Activated T-helper 2 cell treated with anti-CD3 and anti-CD28 coated beads, Interferon-gamma antibody, Interleukin-2, Interleukin-4, amounts not matched to agents 10 μg/mL and 5 μg/mL and 100 μg/mL, durations not matched to agents 14 hours and 24 hours and 36 hours (primary cell): Measurements from ENCODE around the gene BPGM. TPM values are rescaled to one million over a fixed set of nuclear protein-coding genes. Genes with fewer than 3 reads are reported as not detected.
A peak's percentile ranks its signal among the peaks of the same experiment; 100 is the strongest.
"Not testable (repeated sequence)": the region's sequence is repeated elsewhere in the genome, so short reads cannot be mapped to it uniquely, and the experiment has no call there.

Source experiments
- DNase-seq: peaks from one replicate; pipeline ENCODE4 v3.0.0; 2021; ENCODE audit warnings: low spot score
- H3K27ac Mint-ChIP-seq: one replicate; pipeline ENCODE4 v1.8.0; 2021; ENCODE audit warnings: mixed read lengths
- H3K27me3 Mint-ChIP-seq: one replicate; pipeline ENCODE4 v1.8.0; 2021; ENCODE audit warnings: low read depth, mixed read lengths
- H3K36me3 Mint-ChIP-seq: one replicate; pipeline ENCODE4 v1.8.0; 2021; ENCODE audit warnings: low read depth, mixed read lengths
- H3K4me1 Mint-ChIP-seq: one replicate; pipeline ENCODE4 v1.8.0; 2021; ENCODE audit warnings: low read depth, mixed read lengths
- H3K4me3 Mint-ChIP-seq: one replicate; pipeline ENCODE4 v1.8.0; 2021; ENCODE audit warnings: low read depth, mild to moderate bottlenecking, moderate library complexity, mixed read lengths
- H3K9me3 Mint-ChIP-seq: one replicate; pipeline ENCODE4 v1.8.0; 2021; ENCODE audit warnings: mixed read lengths
- intact Hi-C: fragments of 100-400 bp; cut with micrococcal nuclease; formaldehyde crosslinking; loops from one replicate; pipeline ENCODE4 v1.15.1; 2023
- total RNA-seq: library from RNA; stranded (reverse); gene quantifications from 2 replicates; pipeline ENCODE4 v1.2.3, GENCODE V29; 2022

The BPGM gene
- total RNA-seq, 1 donor from 2014 or later: 28.0 TPM

DNA sequence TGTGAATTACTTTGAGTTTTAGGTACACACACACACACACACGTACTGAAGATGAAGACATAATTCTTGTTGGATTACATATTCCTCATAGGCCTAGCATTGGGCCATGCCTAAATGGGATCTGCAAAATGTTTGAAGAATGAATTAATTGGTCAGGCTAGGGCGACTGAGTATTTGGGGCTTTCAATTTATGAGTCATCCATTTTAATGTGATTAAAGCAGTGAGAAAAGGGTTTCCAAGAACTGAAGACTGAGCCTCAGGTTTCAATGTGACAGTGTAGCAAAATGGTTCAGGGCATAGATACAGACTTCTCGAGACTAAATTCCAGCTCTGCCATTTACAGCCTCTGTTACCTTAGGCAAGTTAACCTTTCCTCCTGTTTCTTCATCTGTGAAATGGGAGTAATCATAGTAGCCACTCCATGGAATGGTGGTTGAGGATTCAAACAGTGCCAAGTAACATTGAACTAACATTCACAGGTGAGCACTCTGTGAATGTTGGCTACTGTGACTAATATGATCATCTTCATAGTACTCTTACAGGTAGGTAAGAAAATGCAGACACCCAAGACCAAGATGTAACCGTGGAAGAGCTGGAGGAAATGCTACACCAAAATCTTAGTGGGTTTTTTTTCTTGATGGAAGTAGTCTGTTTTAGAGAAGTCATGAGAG is 7.6 kb downstream of the BPGM start:
- intact Hi-C loops: no loop called here
- DNase-seq: no peak
- Mint-ChIP-seq H3K27me3 (no peaks in the 10 kb centered on the region), H3K9me3 (peaks cover 26% of the 10 kb centered on the region), H3K4me1 (peaks cover 41% of the 10 kb centered on the region), H3K27ac (peak overlapping the region; percentile 79), H3K36me3 (peaks cover 60% of the 10 kb centered on the region), H3K4me3 (no peak overlapping the region)

DNA sequence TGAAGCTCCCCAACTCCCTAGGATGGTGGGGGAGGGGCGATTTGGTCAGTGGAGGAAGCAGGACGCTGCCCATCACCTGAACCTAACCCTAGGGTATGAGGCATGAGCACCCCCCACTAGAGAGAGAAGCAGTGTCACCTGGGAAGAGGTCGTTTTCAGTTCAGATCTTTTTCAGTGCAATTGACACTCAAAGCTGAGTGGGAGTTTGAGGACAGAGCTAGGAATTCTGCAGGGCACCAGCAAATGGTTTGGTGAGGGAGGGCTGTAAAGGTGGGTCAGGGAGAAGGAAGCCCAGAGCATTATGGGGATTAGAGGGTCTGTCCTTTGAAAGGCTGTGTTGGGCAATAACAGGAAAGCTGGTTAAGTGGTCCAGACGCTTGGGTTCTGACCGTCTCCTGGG is 10.9 kb downstream of the BPGM start:
- Mint-ChIP-seq H3K27me3 (no peaks in the 10 kb centered on the region), H3K4me1 (peaks cover 36% of the 10 kb centered on the region), H3K9me3 (peaks cover 26% of the 10 kb centered on the region), H3K36me3 (peaks cover 72% of the 10 kb centered on the region), H3K4me3 (no peak overlapping the region), H3K27ac (no peak overlapping the region)
- intact Hi-C loops: no loop called here
- no peak for DNase-seq

DNA sequence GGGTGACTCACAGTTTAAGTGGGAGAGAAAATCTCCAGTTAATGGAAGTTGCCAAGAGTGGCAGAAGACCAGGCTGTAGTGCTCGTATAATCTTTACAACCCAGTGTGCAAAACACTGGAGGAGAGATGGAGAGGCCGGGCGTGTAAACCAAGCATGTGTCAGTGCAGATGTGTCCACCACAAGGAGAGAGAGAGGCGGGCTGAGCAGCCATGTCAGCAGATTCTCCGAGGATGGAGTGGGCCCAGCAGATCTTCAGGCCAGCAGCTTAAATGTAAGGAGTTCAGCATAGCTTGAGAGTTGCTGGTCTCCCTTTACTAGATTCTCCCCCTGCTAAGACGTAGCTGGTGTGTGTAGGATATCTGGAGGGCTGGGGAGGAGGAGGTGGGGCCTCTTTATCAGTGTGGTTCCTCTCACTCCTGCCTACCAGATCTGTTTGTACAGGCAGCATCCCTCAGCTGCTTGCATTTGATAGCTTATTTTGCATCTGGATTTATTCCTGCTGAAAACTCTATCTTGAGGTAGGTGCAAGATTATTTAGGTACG is 13.7 kb downstream of the BPGM start:
- H3K27ac Mint-ChIP-seq: no peak overlapping the region
- no peak for DNase-seq
- no peak overlapping the region for H3K4me3 Mint-ChIP-seq
- H3K36me3 Mint-ChIP-seq: peaks cover 78% of the 10 kb centered on the region
- intact Hi-C loops: no loop called here
- H3K4me1 Mint-ChIP-seq: peaks cover 19% of the 10 kb centered on the region
- no peaks in the 10 kb centered on the region for H3K27me3 Mint-ChIP-seq
- H3K9me3 Mint-ChIP-seq: peaks cover 23% of the 10 kb centered on the region

DNA sequence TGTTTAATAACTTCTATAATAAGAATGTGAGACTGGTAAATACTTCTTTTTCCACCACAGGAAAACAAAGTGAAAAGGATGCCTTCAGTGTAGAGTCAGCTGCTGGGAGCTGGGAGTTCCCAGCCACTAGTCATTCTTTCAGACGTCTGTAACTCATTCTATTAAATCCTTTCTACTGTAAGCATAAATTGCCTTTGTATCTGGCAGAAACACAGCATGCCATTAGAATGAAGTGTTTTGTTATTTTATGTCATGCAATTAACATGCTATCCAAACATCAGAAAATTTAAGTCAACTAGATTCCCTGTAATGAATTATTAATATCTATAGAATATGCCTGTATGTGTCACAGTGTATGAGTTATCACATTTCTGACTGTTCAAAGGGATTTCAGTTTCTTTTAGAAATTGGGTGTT is 14.3 kb downstream of the BPGM start:
- no peak overlapping the region for H3K27ac Mint-ChIP-seq
- no peak overlapping the region for H3K4me3 Mint-ChIP-seq
- H3K4me1 Mint-ChIP-seq: peaks cover 19% of the 10 kb centered on the region
- H3K36me3 Mint-ChIP-seq: peaks cover 74% of the 10 kb centered on the region
- H3K27me3 Mint-ChIP-seq: no peaks in the 10 kb centered on the region
- peaks cover 18% of the 10 kb centered on the region for H3K9me3 Mint-ChIP-seq
- no peak for DNase-seq
- intact Hi-C loops: no loop called here

DNA sequence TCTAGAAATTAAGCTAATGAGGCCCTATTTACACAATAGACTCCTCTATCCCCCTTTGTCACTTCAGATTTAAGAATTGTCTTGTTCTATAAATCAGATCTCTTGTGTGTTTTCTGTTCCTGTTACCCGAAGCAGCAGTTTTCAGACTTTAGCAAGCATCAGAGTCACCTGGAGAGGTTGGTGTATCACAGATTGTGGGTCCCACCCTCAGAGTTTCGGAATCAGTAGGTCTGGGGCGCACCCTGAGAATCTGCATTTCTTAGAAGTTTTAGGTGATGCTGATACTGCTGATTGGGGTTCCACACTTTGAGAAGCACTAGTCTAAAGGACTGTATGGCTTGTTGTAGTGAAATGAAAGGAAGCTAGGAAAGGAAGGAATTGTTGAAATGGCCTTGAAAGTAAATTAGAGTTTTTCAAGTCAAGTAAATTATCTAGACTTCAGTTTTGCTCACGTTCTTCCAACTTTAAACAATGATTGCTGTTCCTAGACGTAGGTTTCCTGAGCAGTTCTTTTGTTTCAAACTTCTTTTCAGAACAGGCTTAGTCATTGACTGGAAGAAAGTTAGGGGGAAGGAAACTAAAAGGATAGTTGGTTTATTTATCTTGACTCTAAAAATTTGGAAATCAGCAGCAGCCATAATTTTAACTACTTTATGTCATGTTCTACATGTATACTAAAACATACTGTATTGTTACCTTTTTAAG is 15.7 kb downstream of the BPGM start:
- intact Hi-C loops: no loop called here
- Mint-ChIP-seq H3K27ac (no peak overlapping the region), H3K4me3 (no peak overlapping the region), H3K36me3 (peaks cover 75% of the 10 kb centered on the region), H3K4me1 (peaks cover 19% of the 10 kb centered on the region), H3K9me3 (peaks cover 7% of the 10 kb centered on the region), H3K27me3 (no peaks in the 10 kb centered on the region)
- DNase-seq: no peak

DNA sequence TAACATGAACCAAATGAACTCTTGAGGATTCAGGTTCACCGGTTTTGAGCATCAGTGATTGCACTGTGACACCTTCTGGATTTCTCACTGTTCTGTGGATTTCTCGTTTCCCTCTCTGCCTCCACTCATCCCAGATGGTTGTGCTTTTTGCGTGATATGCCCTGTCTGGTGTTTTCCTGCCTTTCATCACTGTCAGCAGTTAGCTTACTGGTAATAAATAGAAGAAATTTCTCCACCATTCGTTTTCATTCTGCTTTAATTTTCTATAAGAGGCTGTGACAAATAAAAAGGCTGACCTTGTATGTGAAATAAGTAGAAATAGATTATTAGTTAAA is 16.2 kb downstream of the BPGM start:
- Mint-ChIP-seq H3K4me3 (no peak overlapping the region), H3K9me3 (peaks cover 7% of the 10 kb centered on the region), H3K36me3 (peaks cover 74% of the 10 kb centered on the region), H3K4me1 (peaks cover 17% of the 10 kb centered on the region), H3K27ac (no peak overlapping the region), H3K27me3 (no peaks in the 10 kb centered on the region)
- intact Hi-C loops: no loop called here
- DNase-seq: no peak

DNA sequence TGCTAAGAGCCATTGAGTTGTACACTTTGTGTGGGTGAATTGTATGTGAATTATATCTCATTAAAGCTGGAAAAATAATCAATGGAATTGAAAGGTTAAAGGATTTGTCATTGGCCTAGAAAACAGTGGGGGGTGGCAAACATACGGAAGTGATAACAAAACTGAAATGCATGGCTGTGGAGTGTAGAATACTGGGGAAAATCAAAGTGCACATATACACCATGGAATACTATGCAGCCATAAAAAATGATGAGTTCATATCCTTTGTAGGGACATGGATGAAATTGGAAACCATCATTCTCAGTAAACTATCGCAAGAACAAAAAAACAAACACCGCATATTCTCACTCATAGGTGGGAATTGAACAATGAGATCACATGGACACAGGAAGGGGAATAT is 18.4 kb downstream of the BPGM start:
- DNase-seq, H3K4me3 Mint-ChIP-seq, H3K27ac Mint-ChIP-seq, intact Hi-C loops, H3K9me3 Mint-ChIP-seq, H3K27me3 Mint-ChIP-seq: not testable (repeated sequence)
- H3K36me3 Mint-ChIP-seq: peaks cover 74% of the 10 kb centered on the region
- H3K4me1 Mint-ChIP-seq: peaks cover 32% of the 10 kb centered on the region

DNA sequence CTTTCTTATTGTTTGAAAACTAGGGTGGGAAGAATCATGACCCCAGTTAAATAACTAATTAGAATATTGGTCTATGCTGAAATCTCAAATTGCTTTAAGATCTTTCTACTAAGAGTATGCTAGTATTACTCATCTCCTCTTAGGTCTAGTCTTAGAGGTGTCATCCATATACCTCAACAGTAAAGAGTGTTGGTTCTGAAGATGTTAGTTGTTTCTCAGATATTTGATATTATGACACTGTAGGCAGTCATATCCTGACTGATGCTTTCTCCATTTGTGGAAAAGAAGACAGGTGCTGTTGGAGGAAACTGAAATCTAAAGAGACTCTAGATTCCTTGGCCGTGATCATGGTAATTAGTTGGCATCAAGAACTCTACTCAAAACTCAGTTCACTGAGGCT is 21.2 kb downstream of the BPGM start:
- no peaks in the 10 kb centered on the region for H3K27me3 Mint-ChIP-seq
- H3K27ac Mint-ChIP-seq: no peak overlapping the region
- peaks cover 7% of the 10 kb centered on the region for H3K9me3 Mint-ChIP-seq
- DNase-seq: no peak
- H3K4me1 Mint-ChIP-seq: peaks cover 31% of the 10 kb centered on the region
- peaks cover 56% of the 10 kb centered on the region for H3K36me3 Mint-ChIP-seq
- intact Hi-C loops: loop anchor here (2.0 kb wide), 1 partner anchor 21 kb away; the partner anchor contains the start of gene BPGM
- H3K4me3 Mint-ChIP-seq: no peak overlapping the region

DNA sequence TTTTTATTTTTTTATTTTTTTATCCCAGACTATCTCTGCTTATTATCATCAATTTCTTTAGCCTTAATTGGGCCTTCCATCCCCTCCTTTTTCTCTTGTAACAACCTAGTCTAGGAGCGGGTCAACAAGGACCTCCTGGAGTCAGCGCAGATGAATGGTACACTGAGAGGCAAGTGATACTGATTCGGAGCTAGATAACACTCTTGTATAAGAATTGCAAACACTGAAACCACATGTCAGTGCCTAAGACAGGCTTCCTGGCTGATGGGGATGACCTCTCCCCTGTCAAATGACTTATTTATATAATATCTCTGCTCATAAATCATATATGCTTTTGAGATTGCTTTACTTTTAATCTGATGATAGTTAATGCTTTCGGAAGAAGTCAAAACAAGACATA is 22.7 kb downstream of the BPGM start:
- H3K27me3 Mint-ChIP-seq: no peaks in the 10 kb centered on the region
- H3K4me1 Mint-ChIP-seq: peaks cover 28% of the 10 kb centered on the region
- intact Hi-C loops: loop anchor here (2.0 kb wide), 1 partner anchor 23 kb away; the partner anchor contains the start of gene BPGM
- DNase-seq: no peak
- H3K9me3 Mint-ChIP-seq: peaks cover 10% of the 10 kb centered on the region
- H3K27ac Mint-ChIP-seq: peak overlapping the region; percentile 60
- H3K36me3 Mint-ChIP-seq: peaks cover 54% of the 10 kb centered on the region
- H3K4me3 Mint-ChIP-seq: peak overlapping the region; percentile 42

DNA sequence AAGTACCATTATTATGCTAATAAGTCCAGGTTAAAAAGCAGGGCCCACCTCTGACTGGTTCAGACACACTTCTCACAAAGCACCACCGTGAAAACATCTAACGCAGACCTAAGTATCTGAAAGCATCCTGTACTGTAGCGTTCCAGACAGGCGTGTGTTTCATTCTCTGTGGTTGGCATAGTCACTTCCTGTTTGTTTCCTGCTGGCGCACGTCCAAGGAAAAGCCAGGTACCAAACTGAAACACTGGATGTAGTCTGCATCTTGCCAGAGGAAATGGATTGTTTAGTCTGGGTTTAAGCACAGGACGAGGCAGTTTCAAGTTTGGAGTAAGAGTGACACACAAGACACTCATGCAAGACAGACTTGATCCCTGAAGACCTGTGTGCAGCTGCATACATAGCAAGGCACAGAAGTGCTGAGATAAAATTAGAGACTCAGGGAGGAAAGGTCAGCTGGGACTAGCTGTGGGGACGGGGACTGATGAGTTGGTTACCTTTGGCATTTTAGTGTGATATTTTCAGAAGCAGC is 23.3 kb downstream of the BPGM start:
- Mint-ChIP-seq H3K36me3 (peaks cover 54% of the 10 kb centered on the region), H3K27me3 (no peaks in the 10 kb centered on the region), H3K9me3 (peaks cover 10% of the 10 kb centered on the region), H3K4me1 (peaks cover 25% of the 10 kb centered on the region), H3K4me3 (no peak overlapping the region), H3K27ac (peak overlapping the region; percentile 71)
- DNase-seq: peak; percentile 34
- intact Hi-C loops: loop anchor here (2.0 kb wide), 1 partner anchor 23 kb away; the partner anchor contains the start of gene BPGM

DNA sequence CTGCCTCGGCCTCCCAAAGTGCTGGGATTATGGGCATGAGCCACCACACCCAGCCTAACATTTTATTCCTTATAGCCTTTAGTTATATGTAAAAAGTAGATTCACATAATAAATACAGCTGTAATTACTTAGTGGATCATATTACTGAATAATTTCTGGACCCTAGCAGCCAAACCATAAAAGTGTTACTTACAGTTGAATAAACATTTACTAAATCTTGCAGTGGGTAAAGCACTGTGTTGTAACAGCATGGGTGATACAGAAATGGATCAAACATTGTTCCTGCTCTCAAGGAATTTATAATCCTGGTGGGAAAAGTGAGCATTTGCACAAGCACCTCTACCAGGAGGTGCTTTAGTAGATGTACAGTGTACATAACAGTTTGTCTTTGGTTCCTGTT is 25.0 kb downstream of the BPGM start:
- peaks cover 42% of the 10 kb centered on the region for H3K36me3 Mint-ChIP-seq
- peaks cover 8% of the 10 kb centered on the region for H3K9me3 Mint-ChIP-seq
- intact Hi-C loops: no loop called here
- no peaks in the 10 kb centered on the region for H3K27me3 Mint-ChIP-seq
- H3K27ac Mint-ChIP-seq: no peak overlapping the region
- peaks cover 25% of the 10 kb centered on the region for H3K4me1 Mint-ChIP-seq
- no peak overlapping the region for H3K4me3 Mint-ChIP-seq
- no peak for DNase-seq

DNA sequence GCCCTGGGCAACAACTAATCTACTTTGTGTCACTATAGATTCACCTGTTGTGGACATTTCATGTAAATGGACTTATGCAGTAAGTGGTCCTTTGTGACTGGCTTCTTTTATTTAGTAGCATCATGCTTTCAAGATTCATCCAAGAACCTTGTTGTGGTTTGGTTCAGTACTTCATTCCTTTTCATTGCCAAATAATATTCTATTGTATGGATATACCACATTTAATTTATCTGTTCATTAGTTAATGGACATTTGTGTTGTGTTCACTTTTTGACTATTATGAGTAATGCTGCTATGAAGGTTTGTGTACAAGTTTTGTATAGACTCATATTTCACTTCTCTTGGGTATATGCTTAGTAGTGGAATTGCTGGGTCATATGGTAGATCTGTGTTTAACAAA is 27.8 kb downstream of the BPGM start:
- no peak overlapping the region for H3K27ac Mint-ChIP-seq
- H3K4me3 Mint-ChIP-seq: no peak overlapping the region
- intact Hi-C loops: no loop called here
- peaks cover 24% of the 10 kb centered on the region for H3K36me3 Mint-ChIP-seq
- H3K27me3 Mint-ChIP-seq: no peaks in the 10 kb centered on the region
- peaks cover 22% of the 10 kb centered on the region for H3K4me1 Mint-ChIP-seq
- no peak for DNase-seq
- peaks cover 8% of the 10 kb centered on the region for H3K9me3 Mint-ChIP-seq

DNA sequence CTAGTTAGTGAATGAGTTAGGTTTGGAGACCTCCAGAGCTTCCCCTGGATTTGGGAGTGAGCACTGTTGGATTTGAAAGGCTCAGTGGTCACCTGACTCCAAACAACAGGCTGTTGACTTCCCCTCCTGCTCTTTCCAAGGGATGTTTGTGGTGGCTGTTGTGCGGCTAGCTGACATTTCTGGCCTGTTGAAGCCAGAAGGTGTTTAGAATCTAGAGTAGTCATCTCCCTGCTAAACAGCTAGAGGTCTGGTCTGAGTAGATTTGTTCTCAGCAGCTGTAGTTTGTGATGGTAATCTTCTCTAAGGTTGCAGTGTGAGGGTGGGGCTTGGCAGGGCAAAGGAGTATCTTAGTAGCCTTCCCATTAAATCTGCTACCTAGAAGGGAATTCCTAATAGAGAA is 30.1 kb downstream of the BPGM start:
- Mint-ChIP-seq H3K9me3 (peaks cover 8% of the 10 kb centered on the region), H3K27ac (no peak overlapping the region), H3K4me1 (peaks cover 13% of the 10 kb centered on the region), H3K36me3 (peaks cover 36% of the 10 kb centered on the region), H3K27me3 (no peaks in the 10 kb centered on the region), H3K4me3 (no peak overlapping the region)
- intact Hi-C loops: no loop called here
- DNase-seq: no peak
